Stimulated activated CD8-positive, alpha-beta memory T cell treated with anti-CD3 and anti-CD28 coated beads, Interleukin-7, amount 100 ng/mL, for 4 hours (primary cell): ENCODE data around the gene DIP2C.
"Not testable (repeated sequence)": the region's sequence is repeated elsewhere in the genome, so short reads cannot be mapped to it uniquely, and the experiment has no call there.

ENCODE experiments used
- DNase-seq, 2 donors: peaks; one replicate each; pipeline ENCODE4 v3.0.0-alpha.2; 2020; ENCODE audit warnings: low read depth in 2 of 2

DIP2C gene

GRCh38 chr10:660970-661596 is 28.4 kb downstream of the DIP2C start:
- DNase-seq: no peak

- DNase-seq: no peak
Observed at GRCh38 chr10:660413-660969, 29.0 kb downstream of the DIP2C start.

- no peak for DNase-seq
Observed at GRCh38 chr10:659688-660141, 29.8 kb downstream of the DIP2C start.

GRCh38 chr10:657816-658350 is 31.6 kb downstream of the DIP2C start:
- not testable (repeated sequence) for DNase-seq

GRCh38 chr10:656883-657282 is 32.6 kb downstream of the DIP2C start:
- no peak for DNase-seq

- no peak for DNase-seq
Observed at GRCh38 chr10:655184-655583, 34.3 kb downstream of the DIP2C start.

- no peak for DNase-seq
Observed at GRCh38 chr10:654647-654996, 34.8 kb downstream of the DIP2C start.

GRCh38 chr10:653991-654646 is 35.3 kb downstream of the DIP2C start:
- DNase-seq: no peak

- DNase-seq: not testable (repeated sequence)
Observed at GRCh38 chr10:652832-653459, 36.5 kb downstream of the DIP2C start.

GRCh38 chr10:652233-652632 is 37.2 kb downstream of the DIP2C start:
- DNase-seq: no peak

GRCh38 chr10:651692-652091 is 37.8 kb downstream of the DIP2C start:
- no peak for DNase-seq

GRCh38 chr10:650886-651615 is 38.4 kb downstream of the DIP2C start:
- DNase-seq: no peak

GRCh38 chr10:650441-650851 is 39.0 kb downstream of the DIP2C start:
- DNase-seq: no peak

GRCh38 chr10:649798-650440 is 39.5 kb downstream of the DIP2C start:
- no peak for DNase-seq

GRCh38 chr10:649445-649797 is 40.0 kb downstream of the DIP2C start:
- no peak for DNase-seq

- not testable (repeated sequence) for DNase-seq
Observed at GRCh38 chr10:647019-647418, 42.4 kb downstream of the DIP2C start.

- DNase-seq: no peak
Observed at GRCh38 chr10:646118-646524, 43.3 kb downstream of the DIP2C start.

GRCh38 chr10:644943-645334 is 44.5 kb downstream of the DIP2C start:
- no peak for DNase-seq

- no peak for DNase-seq
Observed at GRCh38 chr10:644076-644942, 45.2 kb downstream of the DIP2C start.

- no peak for DNase-seq
Observed at GRCh38 chr10:642186-642890, 47.1 kb downstream of the DIP2C start.
